H9 (cell line): ENCODE results near the gene SMARCAL1. TPM values are rescaled to one million over a fixed set of nuclear protein-coding genes. Genes with fewer than 3 reads are reported as not detected.

Source experiments
- DNase-seq: peaks from one replicate; pipeline ENCODE4 v3.0.0-alpha.2; 2017
- H2AFZ ChIP-seq: one replicate; pipeline ENCODE4 v1.6.1; 2013; ENCODE audit warnings: mild to moderate bottlenecking, low read length, control low read depth, moderate library complexity
- H2AK5ac ChIP-seq: 2 replicates; pipeline ENCODE4 v1.6.1; 2013; ENCODE audit warnings: low read length, control low read depth, mixed read lengths; ENCODE audit not compliant: insufficient read length
- H2BK120ac ChIP-seq: one replicate; pipeline ENCODE4 v1.6.1; 2013; ENCODE audit warnings: low read depth, mild to moderate bottlenecking, low read length, control low read depth, inconsistent platforms; ENCODE audit not compliant: poor library complexity, severe bottlenecking
- H2BK12ac ChIP-seq: 2 replicates; pipeline ENCODE4 v1.6.1; 2013; ENCODE audit warnings: low read length, control low read depth, mixed read lengths, low read depth; ENCODE audit not compliant: insufficient read length
- H2BK15ac ChIP-seq: 2 replicates; pipeline ENCODE4 v1.6.1; 2013; ENCODE audit warnings: low read depth, low read length, control low read depth
- H2BK20ac ChIP-seq: one replicate; pipeline ENCODE4 v1.6.1; 2013; ENCODE audit warnings: low read depth, mild to moderate bottlenecking, low read length, control low read depth, inconsistent platforms; ENCODE audit not compliant: poor library complexity, severe bottlenecking
- H2BK5ac ChIP-seq: 2 replicates; pipeline ENCODE4 v1.6.1; 2013; ENCODE audit warnings: low read length, control low read depth, mixed read lengths; ENCODE audit not compliant: insufficient read length
- H3K14ac ChIP-seq: 2 replicates; pipeline ENCODE4 v1.6.1; 2013; ENCODE audit warnings: low read length, control low read depth; ENCODE audit not compliant: insufficient read depth
- H3K18ac ChIP-seq: 2 replicates; pipeline ENCODE4 v1.6.1; 2013; ENCODE audit warnings: low read depth, mild to moderate bottlenecking, mixed read lengths, low read length, control low read depth; ENCODE audit not compliant: insufficient read length
- H3K23ac ChIP-seq: 2 replicates; pipeline ENCODE4 v1.6.1; 2013; ENCODE audit warnings: low read length, control low read depth, mixed read lengths, low read depth; ENCODE audit not compliant: insufficient read length
- H3K23me2 ChIP-seq: 2 replicates; pipeline ENCODE4 v1.6.1; 2013; ENCODE audit warnings: low read depth, mild to moderate bottlenecking, mixed read lengths, low read length, control low read depth; ENCODE audit not compliant: insufficient read length, poor library complexity, severe bottlenecking
- H3K27ac ChIP-seq: 2 replicates; pipeline ENCODE4 v1.5.1; 2013; ENCODE audit warnings: low read length, control low read depth, mixed read lengths, low read depth; ENCODE audit not compliant: insufficient read length
- H3K27me3 ChIP-seq: 2 replicates; pipeline ENCODE4 v1.6.1; 2013; ENCODE audit warnings: low read length, control low read depth, inconsistent platforms; ENCODE audit not compliant: insufficient read depth
- H3K4ac ChIP-seq: 2 replicates; pipeline ENCODE4 v1.6.1; 2013; ENCODE audit warnings: low read depth, mild to moderate bottlenecking, control low read depth, inconsistent platforms, low read length, moderate library complexity
- H3K4me1 ChIP-seq: 2 replicates; pipeline ENCODE4 v1.6.1; 2013; ENCODE audit warnings: low read length, control low read depth, inconsistent platforms; ENCODE audit not compliant: insufficient read depth
- H3K4me2 ChIP-seq: 2 replicates; pipeline ENCODE4 v1.6.1; 2013; ENCODE audit warnings: low read length, control low read depth, mixed read lengths; ENCODE audit not compliant: insufficient read length, insufficient read depth
- H3K56ac ChIP-seq: 2 replicates; pipeline ENCODE4 v1.6.1; 2013; ENCODE audit warnings: low read depth, mild to moderate bottlenecking, mixed read lengths, low read length, control low read depth; ENCODE audit not compliant: insufficient read length
- H3K79me1 ChIP-seq: 2 replicates; pipeline ENCODE4 v1.6.1; 2013; ENCODE audit warnings: low read depth, mild to moderate bottlenecking, moderate library complexity, low read length, control low read depth, inconsistent platforms; ENCODE audit not compliant: insufficient read depth, poor library complexity, severe bottlenecking
- H3K79me2 ChIP-seq: 2 replicates; pipeline ENCODE4 v1.6.1; 2013; ENCODE audit warnings: low read length, control low read depth, inconsistent platforms; ENCODE audit not compliant: insufficient read depth
- H3K9ac ChIP-seq: 2 replicates; pipeline ENCODE4 v1.6.1; 2013; ENCODE audit warnings: low read length, control low read depth, mixed read lengths; ENCODE audit not compliant: insufficient read length; ENCODE audit errors: extremely low read depth
- H3K9me3 ChIP-seq: one replicate; pipeline ENCODE4 v1.6.1; 2013; ENCODE audit warnings: low read depth, low read length, inconsistent platforms; ENCODE audit not compliant: control insufficient read depth
- H3T11ph ChIP-seq: one replicate; pipeline ENCODE4 v1.6.1; 2013; ENCODE audit warnings: mild to moderate bottlenecking, low read length, control low read depth, inconsistent platforms
- H4K20me1 ChIP-seq: one replicate; pipeline ENCODE4 v1.6.1; 2013; ENCODE audit not compliant: control insufficient read depth, insufficient read length, insufficient read depth
- H4K5ac ChIP-seq: 2 replicates; pipeline ENCODE4 v1.6.1; 2013; ENCODE audit warnings: low read depth, mild to moderate bottlenecking, mixed read lengths, low read length, control low read depth; ENCODE audit not compliant: insufficient read length
- H4K8ac ChIP-seq: replicated peaks from 2 replicates; pipeline ENCODE4 v1.6.1; 2013; ENCODE audit warnings: low read length, control low read depth, mixed read lengths, low read depth; ENCODE audit not compliant: insufficient read length
- H4K91ac ChIP-seq: 2 replicates; pipeline ENCODE4 v1.6.1; 2013; ENCODE audit warnings: low read depth, mild to moderate bottlenecking, moderate library complexity, mixed read lengths, low read length, control low read depth; ENCODE audit not compliant: insufficient read length
- H3K27ac Mint-ChIP-seq, 3 experiments: 2 replicates in 2 of 3; 3 replicates in 1 of 3; pipeline ENCODE4 v1.8.0; 2020 to 2021; ENCODE audit warnings: mixed read lengths in 3 of 3, mild to moderate bottlenecking in 1 of 3, moderate library complexity in 1 of 3
- H3K27me3 Mint-ChIP-seq: 2 replicates; pipeline ENCODE4 v1.8.0; 2021; ENCODE audit warnings: low read depth, mild to moderate bottlenecking, moderate library complexity, mixed read lengths
- H3K36me3 Mint-ChIP-seq, 3 experiments: 2 replicates in 2 of 3; 3 replicates in 1 of 3; pipeline ENCODE4 v1.8.0; 2020 to 2021; ENCODE audit warnings: low read depth in 3 of 3, mixed read lengths in 3 of 3; ENCODE audit not compliant: insufficient read depth in 1 of 3
- H3K4me1 Mint-ChIP-seq, 2 experiments: 2 replicates each; pipeline ENCODE4 v1.8.0; 2020; ENCODE audit warnings: mixed read lengths in 2 of 2
- H3K4me3 Mint-ChIP-seq, 2 experiments: 2 replicates in 1 of 2; 3 replicates in 1 of 2; pipeline ENCODE4 v1.8.0; 2020 to 2021; ENCODE audit warnings: mild to moderate bottlenecking in 2 of 2, mixed read lengths in 2 of 2, moderate library complexity in 1 of 2
- H3K9me3 Mint-ChIP-seq, 2 experiments: 2 replicates in 1 of 2; 3 replicates in 1 of 2; pipeline ENCODE4 v1.8.0; 2020; ENCODE audit warnings: mild to moderate bottlenecking in 2 of 2, mixed read lengths in 2 of 2, moderate library complexity in 1 of 2
- total RNA-seq: library from RNA; stranded (reverse); gene quantifications from 2 replicates; pipeline ENCODE4 v1.2.1, GENCODE V29; 2021
- TF ChIP-seq, protein P1 (sequence below): fragments of 200-600 bp; sonication (generic); conservative IDR thresholded peaks from 3 replicates; pipeline ENCODE4 v1.8.0; 2021; ENCODE audit warnings: antibody characterized with exemption, mild to moderate bottlenecking

Gene SMARCAL1
- total RNA-seq, 1 experiment from 2014 or later = 16.5 TPM

- no peak overlapping the region for H3K18ac ChIP-seq
- H2BK15ac ChIP-seq = no peak overlapping the region
- TF ChIP-seq, protein P1, sequence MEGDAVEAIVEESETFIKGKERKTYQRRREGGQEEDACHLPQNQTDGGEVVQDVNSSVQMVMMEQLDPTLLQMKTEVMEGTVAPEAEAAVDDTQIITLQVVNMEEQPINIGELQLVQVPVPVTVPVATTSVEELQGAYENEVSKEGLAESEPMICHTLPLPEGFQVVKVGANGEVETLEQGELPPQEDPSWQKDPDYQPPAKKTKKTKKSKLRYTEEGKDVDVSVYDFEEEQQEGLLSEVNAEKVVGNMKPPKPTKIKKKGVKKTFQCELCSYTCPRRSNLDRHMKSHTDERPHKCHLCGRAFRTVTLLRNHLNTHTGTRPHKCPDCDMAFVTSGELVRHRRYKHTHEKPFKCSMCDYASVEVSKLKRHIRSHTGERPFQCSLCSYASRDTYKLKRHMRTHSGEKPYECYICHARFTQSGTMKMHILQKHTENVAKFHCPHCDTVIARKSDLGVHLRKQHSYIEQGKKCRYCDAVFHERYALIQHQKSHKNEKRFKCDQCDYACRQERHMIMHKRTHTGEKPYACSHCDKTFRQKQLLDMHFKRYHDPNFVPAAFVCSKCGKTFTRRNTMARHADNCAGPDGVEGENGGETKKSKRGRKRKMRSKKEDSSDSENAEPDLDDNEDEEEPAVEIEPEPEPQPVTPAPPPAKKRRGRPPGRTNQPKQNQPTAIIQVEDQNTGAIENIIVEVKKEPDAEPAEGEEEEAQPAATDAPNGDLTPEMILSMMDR = no peak
- H3K23me2 ChIP-seq = no peaks in the 10 kb centered on the region
- no peak overlapping the region for H2BK20ac ChIP-seq
- Mint-ChIP-seq H3K27me3 (no peaks in the 10 kb centered on the region), H3K4me3 (no peak overlapping the region), H3K9me3 (no peaks in the 10 kb centered on the region), H3K36me3 (peaks cover 9 to 71% (median 68%) of the 10 kb centered on the region in 3 experiments; a peak in 6 of 7 replicates), H3K27ac (no peak overlapping the region), H3K4me1 (no peaks in the 10 kb centered on the region)
- no peak overlapping the region for H3K23ac ChIP-seq
- H3K56ac ChIP-seq = no peak overlapping the region
- no peak overlapping the region for H4K8ac ChIP-seq
- H2BK120ac ChIP-seq = no peak overlapping the region
- H3K79me2 ChIP-seq = no peaks in the 10 kb centered on the region
- H3K4ac ChIP-seq = no peak overlapping the region
- H4K91ac ChIP-seq = no peak overlapping the region
- H2AFZ ChIP-seq = no peak overlapping the region
- H3K9me3 ChIP-seq = no peaks in the 10 kb centered on the region
- no peaks in the 10 kb centered on the region for H3K79me1 ChIP-seq
- H3K4me1 ChIP-seq = no peaks in the 10 kb centered on the region
- H3T11ph ChIP-seq = no peak overlapping the region
- H4K20me1 ChIP-seq = no peaks in the 10 kb centered on the region
- no peak overlapping the region for H3K4me2 ChIP-seq
- H3K9ac ChIP-seq = no peak overlapping the region
- H3K27ac ChIP-seq = no peak overlapping the region
- no peak overlapping the region for H3K14ac ChIP-seq
- H2BK12ac ChIP-seq = no peak overlapping the region
- no peak overlapping the region for H2AK5ac ChIP-seq
- H2BK5ac ChIP-seq = no peak overlapping the region
- H3K27me3 ChIP-seq = no peaks in the 10 kb centered on the region
- no peak overlapping the region for H4K5ac ChIP-seq
- DNase-seq = no peak
Measured at GRCh38 chr2:216431531-216431856, 19.2 kb downstream of the SMARCAL1 start.
